ENCODE results near the gene LINGO3.

- TF ChIP-seq CTCF (IDR thresholded peaks at IDR 0.05) = no peak
- TF ChIP-seq POLR2A (IDR thresholded peaks at IDR 0.05) = no peak
Measured at GRCh38 chr19:2291185-2291751, 16.7 kb downstream of the LINGO3 start.
